GM19043 (cell line): ENCODE data around the gene SS18L1.

Experiments
- ATAC-seq: cut with Tn5 transposase; IDR thresholded peaks from one replicate; pipeline ENCODE4 v1.9.1; 2021; ENCODE audit warnings: low read depth; ENCODE audit not compliant: unreplicated experiment

The SS18L1 gene

GRCh38 chr20:62208795-62209755 is 65.5 kb downstream of the SS18L1 start:
- ATAC-seq: no peak

- ATAC-seq: no peak
Observed at GRCh38 chr20:62209850-62210495, 66.4 kb downstream of the SS18L1 start.

- ATAC-seq: no peak
Observed at GRCh38 chr20:62210496-62210855, 66.9 kb downstream of the SS18L1 start.

- no peak for ATAC-seq
Observed at GRCh38 chr20:62211216-62211615, 67.6 kb downstream of the SS18L1 start.

- ATAC-seq: no peak
Observed at GRCh38 chr20:62211769-62212288, 68.3 kb downstream of the SS18L1 start.

- ATAC-seq: no peak
Observed at GRCh38 chr20:62212299-62212698, 68.7 kb downstream of the SS18L1 start.

GRCh38 chr20:62214067-62214466 is 70.5 kb downstream of the SS18L1 start:
- ATAC-seq: no peak

- ATAC-seq: no peak
Observed at GRCh38 chr20:62215020-62215990, 71.7 kb downstream of the SS18L1 start.

- no peak for ATAC-seq
Observed at GRCh38 chr20:62215991-62216635, 72.5 kb downstream of the SS18L1 start.

- ATAC-seq: no peak
Observed at GRCh38 chr20:62216636-62217566, 73.3 kb downstream of the SS18L1 start.

GRCh38 chr20:62217913-62218773 is 74.6 kb downstream of the SS18L1 start:
- no peak for ATAC-seq

- ATAC-seq: no peak
Observed at GRCh38 chr20:62219101-62219991, 75.8 kb downstream of the SS18L1 start.

GRCh38 chr20:62219992-62220665 is 76.6 kb downstream of the SS18L1 start, which contains the start of gene HRH3:
TSS of gene HRH3 (minus strand) at chr20:62220278. CDS start at chr20:62219970, 308 bp downstream.
- ATAC-seq: no peak

GRCh38 chr20:62220666-62221568 is 77.3 kb downstream of the SS18L1 start:
- ATAC-seq: no peak

GRCh38 chr20:62222266-62222850 is 78.8 kb downstream of the SS18L1 start:
- no peak for ATAC-seq
